H1 (cell line): Measurements from ENCODE around the gene NUDT6. TPM values are rescaled to one million over a fixed set of nuclear protein-coding genes. Genes with fewer than 3 reads are reported as not detected.

Source experiments
- BCL11A ChIP-seq, 2 experiments: IDR thresholded peaks; one replicate each; pipeline ENCODE4 v1.6.1; 2011; ENCODE audit warnings: low read depth in 2 of 2, low read length in 2 of 2, mild to moderate bottlenecking in 2 of 2
- CHD2 ChIP-seq: IDR thresholded peaks from 2 replicates; pipeline ENCODE4 v1.6.1; 2012; ENCODE audit warnings: low read length, improper control_type of control experiment
- CTBP2 ChIP-seq: IDR thresholded peaks from 2 replicates; pipeline ENCODE4 v1.7.0; 2011; ENCODE audit warnings: borderline replicate concordance, mild to moderate bottlenecking, moderate library complexity, mixed read lengths, low read length; ENCODE audit not compliant: insufficient read depth, insufficient read length
- EZH2 ChIP-seq: fragments of 200-600 bp; sonication (generic); IDR thresholded peaks from 2 replicates; pipeline ENCODE4 v1.7.1; 2012; ENCODE audit warnings: low read depth, mild to moderate bottlenecking, moderate library complexity, low read length, inconsistent platforms; ENCODE audit not compliant: severe bottlenecking
- FOSL1 ChIP-seq: IDR thresholded peaks from 2 replicates; pipeline ENCODE4 v1.6.1; 2011; ENCODE audit warnings: mild to moderate bottlenecking, low read depth, low read length, moderate library complexity; ENCODE audit not compliant: insufficient read depth
- HDAC2 ChIP-seq, 2 experiments: fragments of 300-600 bp in 1 of 2; sonication (generic) in 1 of 2; IDR thresholded peaks; 2 replicates each; pipeline ENCODE4 v1.6.1; 2011 to 2012; ENCODE audit warnings: low read depth in 2 of 2, low read length in 2 of 2, mild to moderate bottlenecking in 2 of 2, moderate library complexity in 2 of 2, borderline replicate concordance in 1 of 2, inconsistent platforms in 1 of 2
- HDAC6 ChIP-seq: IDR thresholded peaks from one replicate; pipeline ENCODE4 v1.7.1; 2012; ENCODE audit warnings: low read depth, mild to moderate bottlenecking, inconsistent platforms, low read length, moderate library complexity
- MAFK ChIP-seq: IDR thresholded peaks from 2 replicates; pipeline ENCODE4 v1.6.1; 2012; ENCODE audit warnings: low read depth, mild to moderate bottlenecking, improper control_type of control experiment, low read length
- POLR2AphosphoS5 ChIP-seq: IDR thresholded peaks from 2 replicates; pipeline ENCODE4 v1.6.1; 2011; ENCODE audit warnings: low read depth, low read length
- RAD21 ChIP-seq, 2 experiments: IDR thresholded peaks in 1 of 2; conservative IDR thresholded peaks in 1 of 2; 2 replicates each; pipeline ENCODE4 v1.6.1; 2011; ENCODE audit warnings: low read depth in 2 of 2, low read length in 2 of 2, improper control_type of control experiment in 1 of 2, inconsistent platforms in 1 of 2, mild to moderate bottlenecking in 1 of 2, moderate library complexity in 1 of 2
- SAP30 ChIP-seq: fragments of 300-600 bp; sonication (generic); IDR thresholded peaks from 2 replicates; pipeline ENCODE4 v1.7.1; 2012; ENCODE audit warnings: low read length, moderate library complexity, mild to moderate bottlenecking, inconsistent platforms; ENCODE audit not compliant: insufficient read depth, insufficient replicate concordance
- SIN3A ChIP-seq, 2 experiments: IDR thresholded peaks in 1 of 2; conservative IDR thresholded peaks in 1 of 2; 2 replicates each; pipeline ENCODE4 v1.6.1; 2011 to 2012; ENCODE audit warnings: low read length in 2 of 2, improper control_type of control experiment in 1 of 2, low read depth in 1 of 2, mild to moderate bottlenecking in 1 of 2
- SIRT6 ChIP-seq: IDR thresholded peaks from one replicate; pipeline ENCODE4 v1.7.1; 2012; ENCODE audit warnings: low read length, inconsistent platforms
- SP2 ChIP-seq: IDR thresholded peaks from 2 replicates; pipeline ENCODE4 v1.6.1; 2012; ENCODE audit warnings: mild to moderate bottlenecking, low read length, inconsistent platforms
- SP4 ChIP-seq: IDR thresholded peaks from 2 replicates; pipeline ENCODE4 v1.6.1; 2012; ENCODE audit warnings: low read length, inconsistent platforms
- TBP ChIP-seq: IDR thresholded peaks from 2 replicates; pipeline ENCODE4 v1.6.1; 2011; ENCODE audit warnings: low read depth, low read length, improper control_type of control experiment
- YY1 ChIP-seq: IDR thresholded peaks from 2 replicates; pipeline ENCODE4 v1.6.1; 2011; ENCODE audit warnings: low read depth, mild to moderate bottlenecking, low read length
- polyA plus RNA-seq, 7 experiments: library from polyadenylated mRNA; depleted of rRNA in 3 of 7; stranded (reverse) in 5 of 7; unstranded in 2 of 7; fragments of >200 nt in 5 of 7; fragments of 200-250 nt in 2 of 7; gene quantifications; 1 replicate in 5 of 7; 2 replicates in 1 of 7; 4 replicates in 1 of 7; pipeline versions ENCODE4 v1.2.1 to v1.2.3, GENCODE V29; 2011 to 2013; ENCODE audit warnings: missing spikeins in 2 of 7, mixed read lengths in 2 of 7
- total RNA-seq: library from RNA; stranded (reverse); fragmentation: NEBNext Ultra II Directional; extraction: Animal tissue kit (Norgen Biotek cat#: 25700); gene quantifications from 2 replicates; pipeline ENCODE4 v1.2.1, GENCODE V29; 2021
- TF ChIP-seq, protein P1 (sequence below): IDR thresholded peaks from 2 replicates; pipeline ENCODE4 v1.6.1; 2011; ENCODE audit warnings: low read length, improper control_type of control experiment
- TF ChIP-seq, protein P2 (sequence below): IDR thresholded peaks from 2 replicates; pipeline ENCODE4 v1.6.1; 2012; ENCODE audit warnings: low read length, inconsistent platforms

Gene NUDT6
- total and polyA plus RNA-seq, 2 of the 8 experiments (the other 6 are each of a cell fraction or from before 2014, with no cell fraction given) = 5.0 to 12.4 TPM

DNA sequence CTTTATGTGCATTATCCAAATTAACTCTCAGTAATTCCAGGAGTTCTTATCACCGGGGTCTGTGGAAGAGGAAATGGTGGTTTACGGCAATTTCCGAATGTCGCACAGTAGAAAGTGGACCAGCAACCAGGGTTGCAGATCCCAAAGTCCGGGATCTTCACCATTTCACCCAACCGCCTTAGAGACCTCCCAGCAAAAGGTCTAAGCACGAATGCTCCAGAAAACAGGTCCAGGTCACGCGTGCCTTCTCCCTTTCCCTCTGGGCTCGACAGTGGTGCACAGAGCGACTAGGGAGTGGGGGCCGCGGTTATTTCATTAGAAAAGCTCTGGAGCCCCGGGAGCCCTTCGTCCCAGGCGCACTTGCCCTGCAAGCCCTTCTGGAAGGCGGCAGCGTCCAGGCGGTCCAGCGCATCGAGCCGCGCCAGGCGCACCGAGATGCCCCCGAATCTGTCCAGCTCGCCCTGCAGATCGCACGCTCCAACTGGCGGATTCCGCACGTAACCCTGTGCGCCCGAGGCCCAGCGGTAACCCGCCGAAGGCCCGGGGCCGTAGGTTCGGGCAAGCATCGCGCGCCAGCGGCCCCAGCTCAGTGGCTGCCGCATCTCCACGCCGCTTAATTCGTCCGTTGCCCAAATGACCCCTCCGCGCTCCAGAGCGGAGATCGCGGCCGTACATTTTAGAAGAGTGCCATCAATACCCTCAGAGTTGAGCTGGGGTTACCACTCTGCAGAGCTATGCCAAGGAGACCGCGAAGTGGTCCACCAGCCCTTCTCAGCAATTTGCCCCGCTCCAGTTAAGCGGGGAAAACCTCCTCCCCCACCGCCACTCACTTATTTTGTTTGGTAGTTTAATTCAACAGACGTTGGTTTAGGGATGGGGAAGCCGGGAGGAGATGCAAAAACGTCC lies at the start of gene NUDT6 (continued):
- TF ChIP-seq, protein P1, sequence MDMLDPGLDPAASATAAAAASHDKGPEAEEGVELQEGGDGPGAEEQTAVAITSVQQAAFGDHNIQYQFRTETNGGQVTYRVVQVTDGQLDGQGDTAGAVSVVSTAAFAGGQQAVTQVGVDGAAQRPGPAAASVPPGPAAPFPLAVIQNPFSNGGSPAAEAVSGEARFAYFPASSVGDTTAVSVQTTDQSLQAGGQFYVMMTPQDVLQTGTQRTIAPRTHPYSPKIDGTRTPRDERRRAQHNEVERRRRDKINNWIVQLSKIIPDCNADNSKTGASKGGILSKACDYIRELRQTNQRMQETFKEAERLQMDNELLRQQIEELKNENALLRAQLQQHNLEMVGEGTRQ = no peak
- TF ChIP-seq CHD2 (no peak), BCL11A (IDR thresholded peaks at IDR 0.05; ENCODE audit: low read depth in 2 of 2, low read length in 2 of 2) (no peak), SP2 (no peak), TBP (0 out of 2 replicates have a peak, but pooled peaks have one; percentile 28), SP4 (no peak; the same call in 1 of the 2 replicates), YY1 (no peak), MAFK (no peak; the same call in 1 of the 2 replicates), HDAC6 (no peak), SAP30 (no peak), FOSL1 (no peak), RAD21 (IDR thresholded peaks at IDR 0.05 in 1 of 2, conservative IDR thresholded peaks at IDR 0.05 in 1 of 2; ENCODE audit: low read depth in 2 of 2, low read length in 2 of 2) (peak in 1 of 2 experiments; percentile 10; a peak in 2 of 4 replicates), SIRT6 (no peak), CTBP2 (no peak), HDAC2 (IDR thresholded peaks at IDR 0.05; ENCODE audit: borderline replicate concordance in 1 of 2, low read depth in 2 of 2, low read length in 2 of 2) (no peak; a peak in 1 of 4 replicates), POLR2AphosphoS5 (no peak; the same call in 1 of the 2 replicates), EZH2 (no peak), SIN3A (conservative IDR thresholded peaks at IDR 0.05 in 1 of 2, IDR thresholded peaks at IDR 0.05 in 1 of 2; ENCODE audit: low read depth in 1 of 2, low read length in 2 of 2) (peak in 1 of 2 experiments; percentile 77; a peak in 2 of 4 replicates)
- TF ChIP-seq, protein P2, sequence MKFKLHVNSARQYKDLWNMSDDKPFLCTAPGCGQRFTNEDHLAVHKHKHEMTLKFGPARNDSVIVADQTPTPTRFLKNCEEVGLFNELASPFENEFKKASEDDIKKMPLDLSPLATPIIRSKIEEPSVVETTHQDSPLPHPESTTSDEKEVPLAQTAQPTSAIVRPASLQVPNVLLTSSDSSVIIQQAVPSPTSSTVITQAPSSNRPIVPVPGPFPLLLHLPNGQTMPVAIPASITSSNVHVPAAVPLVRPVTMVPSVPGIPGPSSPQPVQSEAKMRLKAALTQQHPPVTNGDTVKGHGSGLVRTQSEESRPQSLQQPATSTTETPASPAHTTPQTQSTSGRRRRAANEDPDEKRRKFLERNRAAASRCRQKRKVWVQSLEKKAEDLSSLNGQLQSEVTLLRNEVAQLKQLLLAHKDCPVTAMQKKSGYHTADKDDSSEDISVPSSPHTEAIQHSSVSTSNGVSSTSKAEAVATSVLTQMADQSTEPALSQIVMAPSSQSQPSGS = no peak
